IMR-90 (cell line): ENCODE results near the gene RXYLT1. TPM values are rescaled to one million over a fixed set of nuclear protein-coding genes. Genes with fewer than 3 reads are reported as not detected.
A peak's percentile ranks its signal among the peaks of the same experiment; 100 is the strongest.

Source experiments
- ATAC-seq: fragments of 200-7000 bp; cut with Tn5 transposase; 2 replicates; pipeline ENCODE4 v1.9.1; 2020; ENCODE audit warnings: low read depth, mild to moderate bottlenecking, moderate library complexity
- BruUV-seq: library from RNA; stranded (reverse); fragments of 400-500 nt; replicated peaks from 2 replicates; lab custom pipeline; 2021; lab: Mats Ljungman, UMichigan
- CTCF ChIA-PET: fragments of 300-600 bp; formaldehyde crosslinking; extraction: SDS; loops from one replicate; lab custom pipeline; 2021; ENCODE audit warnings: antibody characterized with exemption; lab: Yijun Ruan, JAX
- POLR2A ChIA-PET: fragments of 300-600 bp; sonication (Branson Sonifier 250); formaldehyde crosslinking; loops from one replicate; lab custom pipeline; 2022; ENCODE audit warnings: antibody characterized with exemption; ENCODE audit not compliant: unreplicated experiment; lab: Charles Lee
- DNase-seq: peaks from one replicate; pipeline ENCODE4 v3.0.0; 2013
- H2AFZ ChIP-seq: replicated peaks from 2 replicates; pipeline ENCODE3; 2013; ENCODE audit warnings: low read length, mild to moderate bottlenecking; ENCODE audit not compliant: poor library complexity
- H2AK5ac ChIP-seq: 2 replicates; pipeline ENCODE4 v1.6.1; 2013; ENCODE audit warnings: low read depth, low read length, inconsistent platforms
- H2AK9ac ChIP-seq: replicated peaks from 2 replicates; pipeline ENCODE3; 2013; ENCODE audit warnings: mild to moderate bottlenecking, low read depth, low read length, moderate library complexity; ENCODE audit not compliant: poor library complexity
- H2BK120ac ChIP-seq: 2 replicates; pipeline ENCODE4 v1.6.1; 2013; ENCODE audit warnings: low read depth, low read length, inconsistent platforms
- H2BK15ac ChIP-seq: 3 replicates; pipeline ENCODE4 v1.6.1; 2013; ENCODE audit warnings: low read depth, low read length, inconsistent platforms
- H2BK20ac ChIP-seq: 2 replicates; pipeline ENCODE4 v1.6.1; 2013; ENCODE audit warnings: low read depth, mild to moderate bottlenecking, inconsistent platforms, low read length, moderate library complexity
- H2BK5ac ChIP-seq: 2 replicates; pipeline ENCODE4 v1.6.1; 2013; ENCODE audit warnings: mild to moderate bottlenecking, low read depth, low read length, inconsistent platforms; ENCODE audit not compliant: poor library complexity, severe bottlenecking
- H3K14ac ChIP-seq: replicated peaks from 2 replicates; pipeline ENCODE4 v1.6.1; 2013; ENCODE audit warnings: low read depth, low read length, inconsistent platforms
- H3K18ac ChIP-seq: 2 replicates; pipeline ENCODE4 v1.6.1; 2013; ENCODE audit warnings: low read depth, low read length, control low read depth
- H3K23ac ChIP-seq: 2 replicates; pipeline ENCODE4 v1.6.1; 2013; ENCODE audit warnings: low read depth, low read length, inconsistent platforms
- H3K27ac ChIP-seq: 2 replicates; pipeline ENCODE4 v1.5.1; 2013; ENCODE audit warnings: mild to moderate bottlenecking, control low read depth, low read length; ENCODE audit not compliant: insufficient read depth
- H3K27me3 ChIP-seq: 2 replicates; pipeline ENCODE4 v1.6.1; 2013; ENCODE audit warnings: low read length; ENCODE audit not compliant: control insufficient read depth, insufficient read depth
- H3K36me3 ChIP-seq: 2 replicates; pipeline ENCODE4 v1.6.1; 2013; ENCODE audit warnings: low read length, mixed read lengths; ENCODE audit not compliant: control insufficient read depth, insufficient read depth
- H3K4ac ChIP-seq: 2 replicates; pipeline ENCODE4 v1.6.1; 2013; ENCODE audit warnings: low read depth, low read length, inconsistent platforms
- H3K4me1 ChIP-seq: 2 replicates; pipeline ENCODE4 v1.6.1; 2013; ENCODE audit warnings: low read length, mixed read lengths; ENCODE audit not compliant: control insufficient read depth, insufficient read depth
- H3K4me2 ChIP-seq: 2 replicates; pipeline ENCODE4 v1.6.1; 2013; ENCODE audit warnings: low read depth, mild to moderate bottlenecking, control low read depth, low read length, moderate library complexity
- H3K4me3 ChIP-seq: 2 replicates; pipeline ENCODE4 v1.5.1; 2013; ENCODE audit warnings: low read depth, mild to moderate bottlenecking, control low read depth, low read length, moderate library complexity; ENCODE audit not compliant: insufficient read depth
- H3K56ac ChIP-seq: 2 replicates; pipeline ENCODE4 v1.6.1; 2013; ENCODE audit warnings: low read length, inconsistent platforms; ENCODE audit not compliant: insufficient read depth; ENCODE audit errors: extremely low read depth
- H3K79me1 ChIP-seq, 2 experiments: 2 replicates each; pipeline ENCODE4 v1.6.1; 2013; ENCODE audit warnings: low read length in 2 of 2, inconsistent platforms in 1 of 2, low read depth in 1 of 2
- H3K9ac ChIP-seq: 2 replicates; pipeline ENCODE4 v1.6.1; 2013; ENCODE audit warnings: low read depth, low read length, control low read depth
- H3K9me1 ChIP-seq: 2 replicates; pipeline ENCODE4 v1.6.1; 2013; ENCODE audit warnings: low read length, inconsistent platforms; ENCODE audit not compliant: insufficient read depth
- H3K9me3 ChIP-seq: 2 replicates; pipeline ENCODE4 v1.6.1; 2013; ENCODE audit warnings: low read length; ENCODE audit not compliant: control insufficient read depth, insufficient read depth
- H4K20me1 ChIP-seq: 2 replicates; pipeline ENCODE4 v1.6.1; 2013; ENCODE audit warnings: low read length, inconsistent platforms; ENCODE audit not compliant: insufficient read depth
- H4K5ac ChIP-seq: 2 replicates; pipeline ENCODE4 v1.6.1; 2013; ENCODE audit warnings: mild to moderate bottlenecking, low read depth, low read length, control low read depth
- H4K8ac ChIP-seq, 2 experiments: 2 replicates each; pipeline ENCODE4 v1.6.1; 2013; ENCODE audit warnings: low read depth in 2 of 2, low read length in 2 of 2, control low read depth in 1 of 2, inconsistent platforms in 1 of 2
- H4K91ac ChIP-seq: 2 replicates; pipeline ENCODE4 v1.6.1; 2013; ENCODE audit warnings: low read depth, low read length, inconsistent platforms; ENCODE audit not compliant: insufficient read depth
- CEBPB ChIP-seq: IDR thresholded peaks from 2 replicates; pipeline ENCODE4 v1.6.1; 2012; ENCODE audit warnings: low read depth, low read length, improper control_type of control experiment
- CTCF ChIP-seq: conservative IDR thresholded peaks from 2 replicates; pipeline ENCODE4 v1.5.1; 2012; ENCODE audit warnings: mild to moderate bottlenecking, low read depth, low read length, improper control_type of control experiment
- ELK1 ChIP-seq: fragments of 150-350 bp; IDR thresholded peaks from 2 replicates; pipeline ENCODE4 v1.6.1; 2016; ENCODE audit warnings: low read depth, mild to moderate bottlenecking, low read length, moderate library complexity, borderline replicate concordance
- MAZ ChIP-seq: IDR thresholded peaks from 2 replicates; pipeline ENCODE4 v1.6.1; 2012; ENCODE audit warnings: low read depth, mild to moderate bottlenecking, low read length, improper control_type of control experiment, moderate library complexity, borderline replicate concordance
- POLR2A ChIP-seq: IDR thresholded peaks from 2 replicates; pipeline ENCODE4 v1.6.1; 2012; ENCODE audit warnings: mild to moderate bottlenecking, low read depth, low read length
- RAD21 ChIP-seq: IDR thresholded peaks from 2 replicates; pipeline ENCODE4 v1.6.1; 2012; ENCODE audit warnings: low read length, improper control_type of control experiment
- SMC3 ChIP-seq: fragments of 150-350 bp; IDR thresholded peaks from 2 replicates; pipeline ENCODE4 v1.6.1; 2016; ENCODE audit warnings: low read depth, mild to moderate bottlenecking, antibody characterized with exemption, low read length, moderate library complexity
- WGBS, 2 experiments: methylation state at CpG; one replicate each; pipeline versions ENCODE4 v1.1.5 to v1.1.7; 2013; ENCODE audit warnings: missing lambda C conversion rate in 2 of 2; ENCODE audit not compliant: insufficient read length in 1 of 2; ENCODE audit errors: extremely low coverage in 2 of 2; 5-methylcytosine and 5-hydroxymethylcytosine counted together
- dilution Hi-C: fragments of 300-500 bp; cut with HindIII; formaldehyde crosslinking; loops from one replicate; pipeline ENCODE4 v1.14.3; 2018; ENCODE audit warnings: low sequenced_read_pairs; ENCODE audit not compliant: unreplicated experiment
- in situ Hi-C: fragments of 300-500 bp; cut with MboI; formaldehyde crosslinking; loops from 3 replicates; pipeline ENCODE4 v1.14.3; 2019; ENCODE audit warnings: low sequenced_read_pairs, inconsistent platforms, mixed read lengths
- intact Hi-C: fragments of 100-400 bp; cut with micrococcal nuclease; formaldehyde crosslinking; loops from 2 replicates; pipeline ENCODE4 v1.10.0; 2022
- polyA plus RNA-seq, 3 experiments: library from polyadenylated mRNA; depleted of rRNA; stranded (reverse); fragments of >200 nt; gene quantifications; 2 replicates each; pipeline ENCODE4 v1.2.3, GENCODE V29; 2012; ENCODE audit warnings: low replicate concordance in 1 of 3
- total RNA-seq: library from RNA; depleted of rRNA; stranded (reverse); fragments of >200 nt; gene quantifications from 2 replicates; pipeline ENCODE4 v1.2.3, GENCODE V29; 2012

Gene RXYLT1
- total and polyA plus RNA-seq, 2 of the 4 experiments (the other 2 are of a cell fraction) = 9.0 to 9.5 TPM

DNA sequence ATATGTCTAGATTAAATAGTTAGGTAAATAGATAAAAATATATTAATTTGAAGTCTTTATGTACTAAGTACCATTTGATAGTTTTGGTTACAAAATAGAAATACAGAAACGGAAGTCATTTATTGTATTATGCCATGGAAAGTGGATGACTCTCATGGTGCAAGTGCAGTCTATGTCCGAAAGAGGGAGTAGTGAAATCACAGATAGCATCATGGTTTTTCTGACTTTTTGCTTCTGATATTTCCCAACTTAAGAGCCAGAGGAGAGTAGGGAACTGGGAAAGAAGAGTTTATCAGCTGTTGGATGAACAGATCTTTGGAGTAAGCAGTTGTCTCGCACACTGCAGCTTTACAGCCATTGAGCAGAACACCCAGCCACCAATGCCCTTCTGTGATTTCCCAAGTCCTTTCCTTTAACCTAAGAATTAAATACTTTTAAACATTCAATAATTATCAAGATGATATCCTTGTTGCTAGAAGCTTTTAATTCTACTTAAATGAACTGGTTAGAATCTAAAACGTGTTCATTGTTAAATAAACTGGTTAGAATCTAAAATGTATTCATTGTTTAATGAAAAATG, 46.4 kb downstream of the RXYLT1 start:
- no peak overlapping the region; a peak in 1 of 4 replicates for H4K8ac ChIP-seq
- H2BK5ac ChIP-seq = no peak overlapping the region
- no peak overlapping the region for H2AK9ac ChIP-seq
- peak; percentile 82 for DNase-seq
- H2BK120ac ChIP-seq = no peak overlapping the region; the same call in 1 of the 2 replicates
- H3K4me3 ChIP-seq = no peak overlapping the region
- no peak overlapping the region for H2BK15ac ChIP-seq
- no peak overlapping the region for H2BK20ac ChIP-seq
- H3K4ac ChIP-seq = no peak overlapping the region
- intact Hi-C loops = loop anchor here (1.0 to 5.0 kb wide), 3 partner anchors 430 to 581 kb away; no protein-coding TSS in a partner anchor
- POLR2A ChIA-PET = no interaction called here
- H3K18ac ChIP-seq = no peak overlapping the region
- no CpG with 5 or more reads among the region's 4 CpGs for WGBS, 2 experiments
- H3K4me2 ChIP-seq = no peak overlapping the region
- peaks cover 8% of the 10 kb centered on the region for H3K4me1 ChIP-seq
- BruUV-seq = no TSS peak
- H3K27me3 ChIP-seq = no peaks in the 10 kb centered on the region
- in situ Hi-C loops = loop anchor here (5.0 kb wide), 1 partner anchor 571 kb away; no protein-coding TSS in a partner anchor
- no peak overlapping the region for H3K56ac ChIP-seq
- H3K36me3 ChIP-seq = no peaks in the 10 kb centered on the region
- peak overlapping the region; percentile 55 for H2AFZ ChIP-seq
- H4K20me1 ChIP-seq = no peaks in the 10 kb centered on the region
- 0 out of 2 replicates have a peak overlapping the region, but pooled peaks have one; percentile 20 for H3K9ac ChIP-seq
- H3K27ac ChIP-seq = no peak overlapping the region
- no peak overlapping the region for H4K5ac ChIP-seq
- no peak overlapping the region for H3K23ac ChIP-seq
- peaks cover 13% of the 10 kb centered on the region; the same call in 1 of the 2 replicates for H3K9me1 ChIP-seq
- H3K79me1 ChIP-seq = peaks cover 0 to 10% of the 10 kb centered on the region in 2 experiments; a peak in 2 of 4 replicates
- no peak overlapping the region for H2AK5ac ChIP-seq
- dilution Hi-C loops = loop anchor here (25.0 kb wide), 1 partner anchor 436 kb away; no protein-coding TSS in a partner anchor
- CTCF ChIA-PET = interaction anchor here (0.5 to 1.6 kb wide), 10 partner anchors 9 to 571 kb away, joined by 3 to 8 read pairs (median 3); partner anchors contain the start of gene SRGAP1
- H3K9me3 ChIP-seq = no peaks in the 10 kb centered on the region; the same call in 1 of the 2 replicates
- no peak overlapping the region for H4K91ac ChIP-seq
- TF ChIP-seq MAZ (no peak), RAD21 (peak; percentile 91), ELK1 (no peak), CTCF (peak; percentile 93), CEBPB (peak; percentile 78), POLR2A (peak; percentile 41; the same call in 1 of the 2 replicates), SMC3 (peak; percentile 79)
- ATAC-seq = peak; percentile 77
- no peak overlapping the region for H3K14ac ChIP-seq
